ENCODE measurements around the gene PRUNE2.

DNA sequence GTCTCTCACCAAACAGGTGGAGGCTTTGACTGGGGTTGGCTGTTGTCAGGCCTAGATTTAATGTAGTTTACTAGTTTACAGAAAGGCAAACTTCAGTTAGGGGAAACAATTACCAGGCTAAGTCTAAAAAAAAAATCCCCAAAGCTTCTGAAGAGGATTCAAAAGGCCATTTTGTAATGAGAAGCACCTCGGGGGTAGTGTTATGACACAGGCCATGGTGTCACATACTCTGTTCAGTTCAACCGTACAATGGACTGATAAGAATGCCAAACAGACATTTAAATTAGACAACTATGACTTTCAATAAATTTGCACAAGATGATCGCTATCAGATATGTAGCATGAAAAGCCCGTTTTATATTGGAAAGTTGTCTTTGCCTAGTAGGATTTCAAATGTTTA, 261.7 kb downstream of the PRUNE2 start:
- TF ChIP-seq YY1 (IDR thresholded peaks at IDR 0.05; ENCODE audit: low read depth) (no peak), POLR2AphosphoS5 (IDR thresholded peaks at IDR 0.05; ENCODE audit: low read depth, low read length) (no peak), TCF12 (IDR thresholded peaks at IDR 0.05) (no peak), RCOR1 (IDR thresholded peaks at IDR 0.05; ENCODE audit: low read length) (no peak)
- TF ChIP-seq, protein P1, sequence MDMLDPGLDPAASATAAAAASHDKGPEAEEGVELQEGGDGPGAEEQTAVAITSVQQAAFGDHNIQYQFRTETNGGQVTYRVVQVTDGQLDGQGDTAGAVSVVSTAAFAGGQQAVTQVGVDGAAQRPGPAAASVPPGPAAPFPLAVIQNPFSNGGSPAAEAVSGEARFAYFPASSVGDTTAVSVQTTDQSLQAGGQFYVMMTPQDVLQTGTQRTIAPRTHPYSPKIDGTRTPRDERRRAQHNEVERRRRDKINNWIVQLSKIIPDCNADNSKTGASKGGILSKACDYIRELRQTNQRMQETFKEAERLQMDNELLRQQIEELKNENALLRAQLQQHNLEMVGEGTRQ (IDR thresholded peaks at IDR 0.05; ENCODE audit: borderline replicate concordance, low read depth, low read length): no peak
- TF ChIP-seq, protein P2, sequence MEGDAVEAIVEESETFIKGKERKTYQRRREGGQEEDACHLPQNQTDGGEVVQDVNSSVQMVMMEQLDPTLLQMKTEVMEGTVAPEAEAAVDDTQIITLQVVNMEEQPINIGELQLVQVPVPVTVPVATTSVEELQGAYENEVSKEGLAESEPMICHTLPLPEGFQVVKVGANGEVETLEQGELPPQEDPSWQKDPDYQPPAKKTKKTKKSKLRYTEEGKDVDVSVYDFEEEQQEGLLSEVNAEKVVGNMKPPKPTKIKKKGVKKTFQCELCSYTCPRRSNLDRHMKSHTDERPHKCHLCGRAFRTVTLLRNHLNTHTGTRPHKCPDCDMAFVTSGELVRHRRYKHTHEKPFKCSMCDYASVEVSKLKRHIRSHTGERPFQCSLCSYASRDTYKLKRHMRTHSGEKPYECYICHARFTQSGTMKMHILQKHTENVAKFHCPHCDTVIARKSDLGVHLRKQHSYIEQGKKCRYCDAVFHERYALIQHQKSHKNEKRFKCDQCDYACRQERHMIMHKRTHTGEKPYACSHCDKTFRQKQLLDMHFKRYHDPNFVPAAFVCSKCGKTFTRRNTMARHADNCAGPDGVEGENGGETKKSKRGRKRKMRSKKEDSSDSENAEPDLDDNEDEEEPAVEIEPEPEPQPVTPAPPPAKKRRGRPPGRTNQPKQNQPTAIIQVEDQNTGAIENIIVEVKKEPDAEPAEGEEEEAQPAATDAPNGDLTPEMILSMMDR (IDR thresholded peaks at IDR 0.05): no peak
